Neuronal stem cell (in vitro differentiated cells): ENCODE measurements around the gene PGS1.

Experiments used
- DNase-seq: peaks from one replicate; pipeline ENCODE4 v3.0.0-alpha.2; 2013; ENCODE audit warnings: low spot score
- H2AFZ ChIP-seq: one replicate; pipeline ENCODE4 v1.6.1; 2013; ENCODE audit warnings: mild to moderate bottlenecking, low read length, inconsistent platforms
- H2AK5ac ChIP-seq: 2 replicates; pipeline ENCODE4 v1.6.1; 2013; ENCODE audit warnings: low read depth, mild to moderate bottlenecking, inconsistent platforms, low read length, moderate library complexity, mixed read lengths
- H2BK120ac ChIP-seq: 2 replicates; pipeline ENCODE4 v1.6.1; 2013; ENCODE audit warnings: low read depth, mild to moderate bottlenecking, inconsistent platforms, low read length, moderate library complexity, mixed read lengths
- H2BK12ac ChIP-seq: one replicate; pipeline ENCODE4 v1.6.1; 2013; ENCODE audit warnings: low read length, inconsistent platforms
- H2BK15ac ChIP-seq: 2 replicates; pipeline ENCODE4 v1.6.1; 2013; ENCODE audit warnings: mild to moderate bottlenecking, low read length, inconsistent platforms, mixed read lengths
- H2BK5ac ChIP-seq: one replicate; pipeline ENCODE4 v1.6.1; 2013; ENCODE audit warnings: inconsistent platforms, mild to moderate bottlenecking, low read length, moderate library complexity
- H3K14ac ChIP-seq: one replicate; pipeline ENCODE4 v1.6.1; 2013; ENCODE audit warnings: low read length, inconsistent platforms
- H3K18ac ChIP-seq: 2 replicates; pipeline ENCODE4 v1.6.1; 2013; ENCODE audit warnings: low read length, inconsistent platforms
- H3K23ac ChIP-seq: 2 replicates; pipeline ENCODE4 v1.6.1; 2013; ENCODE audit warnings: low read depth, mild to moderate bottlenecking, mixed read lengths, low read length, inconsistent platforms; ENCODE audit not compliant: poor library complexity
- H3K27ac ChIP-seq: replicated peaks from 3 replicates; pipeline ENCODE4 v1.5.1; 2013; ENCODE audit warnings: low read length, inconsistent platforms
- H3K27me3 ChIP-seq, 3 experiments: 2 replicates each; pipeline ENCODE4 v1.6.1; 2013; ENCODE audit warnings: low read length in 3 of 3, mild to moderate bottlenecking in 2 of 3, inconsistent platforms in 1 of 3, low read depth in 1 of 3, mixed read lengths in 1 of 3, moderate library complexity in 1 of 3; ENCODE audit not compliant: control insufficient read depth in 3 of 3, insufficient read depth in 3 of 3
- H3K36me3 ChIP-seq, 2 donors: replicated peaks in 1 of 2; 2 replicates each; pipeline ENCODE4 v1.6.1; 2013; ENCODE audit warnings: low read length in 2 of 2; ENCODE audit not compliant: control insufficient read depth in 2 of 2, insufficient read depth in 2 of 2
- H3K4ac ChIP-seq: 2 replicates; pipeline ENCODE4 v1.6.1; 2013; ENCODE audit warnings: inconsistent platforms, mild to moderate bottlenecking, low read length, moderate library complexity
- H3K4me1 ChIP-seq, 2 donors: 1 replicate in 1 of 2; 2 replicates in 1 of 2; pipeline ENCODE4 v1.6.1; 2013; ENCODE audit warnings: low read length in 2 of 2, low read depth in 1 of 2; ENCODE audit not compliant: control insufficient read depth in 2 of 2, insufficient read depth in 1 of 2
- H3K4me2 ChIP-seq: one replicate; pipeline ENCODE4 v1.6.1; 2013; ENCODE audit warnings: mild to moderate bottlenecking, low read length, inconsistent platforms; ENCODE audit not compliant: insufficient read depth, poor library complexity, severe bottlenecking
- H3K4me3 ChIP-seq, 2 donors: 2 replicates each; pipeline ENCODE4 v1.5.1; 2013; ENCODE audit warnings: low read length in 2 of 2, mild to moderate bottlenecking in 2 of 2, inconsistent platforms in 1 of 2, moderate library complexity in 1 of 2
- H3K79me1 ChIP-seq: one replicate; pipeline ENCODE4 v1.6.1; 2013; ENCODE audit warnings: low read depth, mild to moderate bottlenecking, inconsistent platforms, low read length, moderate library complexity
- H3K9ac ChIP-seq: one replicate; pipeline ENCODE4 v1.6.1; 2013; ENCODE audit warnings: mild to moderate bottlenecking, low read depth, low read length, inconsistent platforms; ENCODE audit not compliant: poor library complexity
- H3K9me3 ChIP-seq, 2 donors: replicated peaks in 1 of 2; 2 replicates each; pipeline versions ENCODE3 to v1.6.1; 2013; ENCODE audit warnings: low read length in 2 of 2, mild to moderate bottlenecking in 2 of 2, inconsistent platforms in 1 of 2, low read depth in 1 of 2, mixed read lengths in 1 of 2, moderate library complexity in 1 of 2; ENCODE audit not compliant: control insufficient read depth in 2 of 2, insufficient read depth in 1 of 2
- H4K8ac ChIP-seq: one replicate; pipeline ENCODE4 v1.6.1; 2013; ENCODE audit warnings: low read depth, mild to moderate bottlenecking, inconsistent platforms, low read length, moderate library complexity
- H4K91ac ChIP-seq: one replicate; pipeline ENCODE4 v1.6.1; 2013; ENCODE audit warnings: low read length, low read depth, mild to moderate bottlenecking, inconsistent platforms; ENCODE audit not compliant: poor library complexity
- WGBS, 2 donors: extraction: QIAGEN DNeasy Blood & Tissue Kit; methylation state at CpG; one replicate each; pipeline ENCODE4 v1.1.7; 2013; ENCODE audit warnings: missing lambda C conversion rate in 2 of 2, mixed read lengths in 1 of 2; ENCODE audit not compliant: insufficient read length in 2 of 2, insufficient replicate concordance in 1 of 2; ENCODE audit errors: extremely low coverage in 2 of 2; 5-methylcytosine and 5-hydroxymethylcytosine counted together

The PGS1 gene

GRCh38 chr17:78369791-78370381 is 8.6 kb upstream of the PGS1 start:
- H3K4me3 ChIP-seq = no peak overlapping the region
- H3K9ac ChIP-seq = no peak overlapping the region
- peak overlapping the region; percentile 57 for H2BK5ac ChIP-seq
- H3K14ac ChIP-seq = no peak overlapping the region
- peak overlapping the region; percentile 79 for H2BK12ac ChIP-seq
- WGBS, 2 donors = no CpG with 5 or more reads among the region's 13 CpGs
- DNase-seq = no peak
- H3K18ac ChIP-seq = peak overlapping the region; percentile 60
- no peak overlapping the region for H2BK120ac ChIP-seq
- H3K36me3 ChIP-seq = no peaks in the 10 kb centered on the region
- peak overlapping the region; percentile 73 for H2AFZ ChIP-seq
- H3K79me1 ChIP-seq = no peaks in the 10 kb centered on the region
- H4K8ac ChIP-seq = no peak overlapping the region
- no peaks in the 10 kb centered on the region for H3K9me3 ChIP-seq
- H3K27me3 ChIP-seq = no peaks in the 10 kb centered on the region
- H3K4me1 ChIP-seq = peaks cover 47 to 57% of the 10 kb centered on the region in 2 donors
- peak overlapping the region; percentile 24 for H2AK5ac ChIP-seq
- peak overlapping the region; percentile 95 for H2BK15ac ChIP-seq
- H3K4me2 ChIP-seq = no peak overlapping the region
- H4K91ac ChIP-seq = peak overlapping the region; percentile 44
- no peak overlapping the region for H3K23ac ChIP-seq
- no peak overlapping the region for H3K4ac ChIP-seq
- H3K27ac ChIP-seq = peak overlapping the region; percentile 73

GRCh38 chr17:78371056-78371455 is 7.4 kb upstream of the PGS1 start:
- H3K4ac ChIP-seq = no peak overlapping the region
- H4K8ac ChIP-seq = no peak overlapping the region
- H3K4me2 ChIP-seq = no peak overlapping the region
- no peak overlapping the region for H2BK120ac ChIP-seq
- H3K23ac ChIP-seq = no peak overlapping the region
- no peak overlapping the region for H3K14ac ChIP-seq
- no CpG with 5 or more reads among the region's 7 CpGs for WGBS, 2 donors
- no peak for DNase-seq
- no peaks in the 10 kb centered on the region for H3K27me3 ChIP-seq
- H3K9ac ChIP-seq = no peak overlapping the region
- H3K36me3 ChIP-seq = no peaks in the 10 kb centered on the region
- H2BK12ac ChIP-seq = no peak overlapping the region
- H3K4me1 ChIP-seq = peaks cover 49 to 57% of the 10 kb centered on the region in 2 donors
- H2BK5ac ChIP-seq = no peak overlapping the region
- no peaks in the 10 kb centered on the region for H3K79me1 ChIP-seq
- H2AK5ac ChIP-seq = peak overlapping the region; percentile 60
- H4K91ac ChIP-seq = no peak overlapping the region
- H3K9me3 ChIP-seq = no peaks in the 10 kb centered on the region
- H3K18ac ChIP-seq = no peak overlapping the region
- no peak overlapping the region for H2AFZ ChIP-seq
- no peak overlapping the region for H3K4me3 ChIP-seq
- peak overlapping the region; percentile 22 for H2BK15ac ChIP-seq
- no peak overlapping the region for H3K27ac ChIP-seq

GRCh38 chr17:78372841-78373240 is 5.6 kb upstream of the PGS1 start:
- Histone ChIP-seq H3K18ac (peak overlapping the region; percentile 81), H3K9ac (no peak overlapping the region), H3K23ac (no peak overlapping the region), H3K27me3 (no peaks in the 10 kb centered on the region), H2BK5ac (peak overlapping the region; percentile 68), H2BK15ac (no peak overlapping the region), H3K36me3 (no peaks in the 10 kb centered on the region), H4K91ac (peak overlapping the region; percentile 13), H3K4me3 (no peak overlapping the region), H3K79me1 (no peaks in the 10 kb centered on the region), H4K8ac (no peak overlapping the region), H2BK120ac (no peak overlapping the region), H3K4me1 (peaks cover 36 to 42% of the 10 kb centered on the region in 2 donors), H2AK5ac (no peak overlapping the region), H3K4me2 (no peak overlapping the region), H3K27ac (peak overlapping the region; percentile 50), H2AFZ (peak overlapping the region; percentile 51), H3K9me3 (no peaks in the 10 kb centered on the region), H3K14ac (no peak overlapping the region), H2BK12ac (peak overlapping the region; percentile 59), H3K4ac (no peak overlapping the region)
- whole genome bisulfite sequencing, 2 donors = no CpG with 5 or more reads among the region's 5 CpGs
- DNase-seq = no peak

- H3K27ac ChIP-seq = peak overlapping the region; percentile 97
- no CpG with 5 or more reads among the region's 6 CpGs for WGBS, 2 donors
- H3K4me1 ChIP-seq = peaks cover 35 to 46% of the 10 kb centered on the region in 2 donors
Measured at GRCh38 chr17:78374189-78374588, 4.3 kb upstream of the PGS1 start.

More at GRCh38 chr17:78374189-78374588, 4.3 kb upstream of the PGS1 start:
- H3K9ac ChIP-seq = no peak overlapping the region
- no peak overlapping the region for H2BK120ac ChIP-seq
- no peak overlapping the region for H3K4me2 ChIP-seq
- H3K18ac ChIP-seq = peak overlapping the region; percentile 54
- no peak overlapping the region for H2AK5ac ChIP-seq
- H3K9me3 ChIP-seq = no peaks in the 10 kb centered on the region
- H3K14ac ChIP-seq = no peak overlapping the region
- no peak overlapping the region for H4K91ac ChIP-seq
- no peaks in the 10 kb centered on the region for H3K27me3 ChIP-seq
- H3K4me3 ChIP-seq = no peak overlapping the region
- H2BK15ac ChIP-seq = no peak overlapping the region
- H2AFZ ChIP-seq = peak overlapping the region; percentile 81
- peaks cover 5% of the 10 kb centered on the region for H3K79me1 ChIP-seq
- H4K8ac ChIP-seq = no peak overlapping the region
- no peak overlapping the region for H3K4ac ChIP-seq
- no peak for DNase-seq
- no peak overlapping the region for H2BK5ac ChIP-seq
- H2BK12ac ChIP-seq = no peak overlapping the region
- no peak overlapping the region for H3K23ac ChIP-seq
- H3K36me3 ChIP-seq = no peaks in the 10 kb centered on the region
